Jurkat, Clone E6-1 (cell line): ENCODE data around the gene TPMT.

Source experiments
- DNase-seq: peaks from one replicate; pipeline ENCODE4 v3.0.0-alpha.2; 2011; ENCODE audit warnings: low read depth, low spot score
- H3K4me3 ChIP-seq: 2 replicates; pipeline ENCODE4 v1.5.1; 2011; ENCODE audit warnings: mild to moderate bottlenecking, low read length, control low read depth, moderate library complexity

Gene TPMT

DNA sequence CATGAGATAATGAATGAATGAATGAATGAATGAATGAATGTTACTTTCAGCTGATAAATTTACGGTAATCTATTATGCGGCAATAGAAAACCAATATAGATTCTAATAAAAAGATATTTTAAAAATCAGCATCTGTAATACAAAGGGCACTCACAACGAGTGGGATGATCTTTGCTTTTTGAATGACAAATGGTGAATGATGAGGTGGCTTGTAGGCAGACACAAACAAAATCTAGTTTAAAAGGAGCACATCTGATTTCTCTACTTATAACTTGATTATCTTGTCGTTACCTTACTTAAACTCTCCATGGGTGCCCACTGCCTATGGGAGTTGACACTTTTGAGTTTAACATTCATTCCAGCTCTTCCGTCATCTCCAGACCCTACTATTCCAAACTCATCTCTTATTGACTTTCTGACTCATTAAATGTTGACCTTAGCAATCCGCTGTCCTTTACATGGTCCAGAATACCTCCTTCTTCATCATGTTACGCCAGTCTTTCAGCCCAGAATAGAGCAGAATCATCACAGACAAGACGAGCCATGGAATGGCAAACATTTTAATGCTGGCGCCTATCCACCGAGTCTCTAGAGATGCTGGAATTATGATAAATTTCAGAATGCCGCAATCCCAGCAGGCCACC lies 73.7 kb downstream of the TPMT start:
- DNase-seq, result no peak
- no peak overlapping the region for H3K4me3 ChIP-seq

DNA sequence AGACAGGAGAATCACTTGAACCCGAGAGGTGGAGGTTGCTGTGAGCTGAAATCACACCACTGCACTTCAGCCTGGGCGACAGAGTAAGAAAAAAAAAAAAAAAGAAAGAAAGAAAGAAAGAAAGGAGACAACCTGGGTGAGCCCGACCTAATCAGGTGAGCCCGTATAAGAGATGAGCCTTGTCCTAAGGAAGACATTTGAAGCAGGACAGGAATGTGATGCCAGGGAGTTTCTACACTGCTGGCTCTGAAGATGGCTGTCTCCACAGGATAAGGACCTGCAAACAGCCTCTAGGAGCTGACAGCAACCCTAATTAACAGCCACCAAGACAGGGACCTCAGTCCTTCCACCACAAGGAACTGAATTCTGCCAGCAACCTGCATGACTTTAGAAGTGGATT lies 74.3 kb downstream of the TPMT start:
- no peak for DNase-seq
- H3K4me3 ChIP-seq, result no peak overlapping the region

DNA sequence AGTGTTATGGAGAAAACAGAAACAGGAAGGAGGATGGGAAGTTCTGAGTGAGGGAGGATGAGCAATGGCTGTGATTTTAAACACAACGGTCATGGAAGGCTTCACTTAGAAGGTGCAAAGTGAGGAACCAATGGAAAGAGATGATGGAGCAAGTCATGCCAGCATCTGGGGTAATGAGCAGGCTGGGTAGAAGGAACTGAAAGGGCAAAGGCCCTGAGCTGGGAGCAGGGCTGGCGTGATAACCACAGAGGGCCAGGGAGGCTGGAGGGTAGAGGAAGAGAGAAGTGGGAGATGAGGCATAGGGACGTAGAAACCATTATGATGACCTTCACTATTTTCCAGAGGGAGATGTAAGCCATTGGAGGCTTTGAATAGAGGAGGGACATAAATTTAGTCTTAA lies 76.0 kb downstream of the TPMT start:
- no peak overlapping the region for H3K4me3 ChIP-seq
- DNase-seq, result no peak
